K562 (cell line): Measurements from ENCODE around the gene PRPF6. TPM values are rescaled to one million over a fixed set of nuclear protein-coding genes. Genes with fewer than 3 reads are reported as not detected.

Experiments
- EP400 ChIP-seq: fragments of 450-650 bp; IDR thresholded peaks from 2 replicates; pipeline ENCODE4 v1.6.1; 2017; ENCODE audit warnings: antibody characterized with exemption, mild to moderate bottlenecking, moderate library complexity
- HEY1 ChIP-seq: fragments of 250-450 bp; sonication (Bioruptor Pico); IDR thresholded peaks from 2 replicates; pipeline ENCODE4 v1.5.0; 2020; ENCODE audit warnings: mild to moderate bottlenecking, moderate library complexity, borderline replicate concordance
- NONO ChIP-seq, 2 experiments: fragments of 200-400 bp in 1 of 2; fragments of 450-650 bp in 1 of 2; formaldehyde crosslinking in 1 of 2; IDR thresholded peaks; 2 replicates each; pipeline ENCODE4 v1.6.1; 2017; ENCODE audit warnings: low read depth in 2 of 2, mild to moderate bottlenecking in 2 of 2, moderate library complexity in 2 of 2, low read length in 1 of 2
- RHOXF2B ChIP-seq: fragments of 250-450 bp; sonication (Bioruptor Pico); conservative IDR thresholded peaks from 2 replicates; pipeline ENCODE4 v1.5.1; 2021
- TAF1 ChIP-seq: IDR thresholded peaks from 2 replicates; pipeline ENCODE4 v1.6.1; 2011; ENCODE audit warnings: mild to moderate bottlenecking, low read length, moderate library complexity; ENCODE audit not compliant: insufficient read depth, control insufficient read depth, severe bottlenecking; ENCODE audit errors: extremely low read depth
- U2AF1 ChIP-seq: fragments of 200-400 bp; formaldehyde crosslinking; optimal IDR thresholded peaks from 2 replicates; pipeline ENCODE3; 2017; ENCODE audit warnings: mild to moderate bottlenecking, low read depth, low read length, moderate library complexity
- polyA plus RNA-seq, 8 experiments: library from polyadenylated mRNA; depleted of rRNA in 4 of 8; stranded (reverse) in 5 of 8; unstranded in 3 of 8; fragments of >200 nt; fragmentation: Nextera tagmentation in 2 of 8; fragmentation: Illumina TruSeq in 1 of 8; extraction: Ambion mirVana in 2 of 8; extraction: Trizol in 1 of 8; gene quantifications; 2 replicates each; pipeline versions ENCODE4 v1.2.1 to v1.2.3, GENCODE V29; 2011 to 2014; ENCODE audit warnings: inconsistent platforms in 1 of 8, missing spikeins in 1 of 8
- total RNA-seq, 7 experiments: library from RNA; depleted of rRNA in 6 of 7; stranded (reverse); fragments of >200 nt in 6 of 7; fragmentation: Illumina TruSeq in 2 of 7; extraction: Trizol in 2 of 7; gene quantifications; 2 replicates each; pipeline versions ENCODE4 v1.2.1 to v1.2.3, GENCODE V29; 2011 to 2021; ENCODE audit warnings: low replicate concordance in 1 of 7
- TF ChIP-seq, protein P1 (sequence below): fragments of 450-650 bp; IDR thresholded peaks from 2 replicates; pipeline ENCODE4 v1.6.1; 2016; ENCODE audit warnings: mild to moderate bottlenecking, moderate library complexity
- TF ChIP-seq, protein P2 (sequence below), 2 experiments: IDR thresholded peaks; 2 replicates each; pipeline ENCODE4 v1.6.1; 2011; ENCODE audit warnings: borderline replicate concordance in 1 of 2, control low read depth in 1 of 2, low read depth in 1 of 2, low read length in 1 of 2, mild to moderate bottlenecking in 1 of 2, mixed read lengths in 1 of 2, moderate library complexity in 1 of 2; ENCODE audit not compliant: insufficient read depth in 1 of 2, insufficient read length in 1 of 2, poor library complexity in 1 of 2, severe bottlenecking in 1 of 2; ENCODE audit errors: extremely low read depth in 1 of 2
- TF ChIP-seq, protein P3 (sequence below): sonication (generic); formaldehyde crosslinking; IDR thresholded peaks from 2 replicates; pipeline ENCODE4 v1.8.1; 2023; ENCODE audit warnings: mild to moderate bottlenecking, missing genetic modification reagents

The PRPF6 gene
- total and polyA plus RNA-seq, 9 of the 15 experiments (the other 6 are each of a cell fraction or from before 2014, with no cell fraction given): 4.2 to 83.2 (median 59.9) TPM

DNA sequence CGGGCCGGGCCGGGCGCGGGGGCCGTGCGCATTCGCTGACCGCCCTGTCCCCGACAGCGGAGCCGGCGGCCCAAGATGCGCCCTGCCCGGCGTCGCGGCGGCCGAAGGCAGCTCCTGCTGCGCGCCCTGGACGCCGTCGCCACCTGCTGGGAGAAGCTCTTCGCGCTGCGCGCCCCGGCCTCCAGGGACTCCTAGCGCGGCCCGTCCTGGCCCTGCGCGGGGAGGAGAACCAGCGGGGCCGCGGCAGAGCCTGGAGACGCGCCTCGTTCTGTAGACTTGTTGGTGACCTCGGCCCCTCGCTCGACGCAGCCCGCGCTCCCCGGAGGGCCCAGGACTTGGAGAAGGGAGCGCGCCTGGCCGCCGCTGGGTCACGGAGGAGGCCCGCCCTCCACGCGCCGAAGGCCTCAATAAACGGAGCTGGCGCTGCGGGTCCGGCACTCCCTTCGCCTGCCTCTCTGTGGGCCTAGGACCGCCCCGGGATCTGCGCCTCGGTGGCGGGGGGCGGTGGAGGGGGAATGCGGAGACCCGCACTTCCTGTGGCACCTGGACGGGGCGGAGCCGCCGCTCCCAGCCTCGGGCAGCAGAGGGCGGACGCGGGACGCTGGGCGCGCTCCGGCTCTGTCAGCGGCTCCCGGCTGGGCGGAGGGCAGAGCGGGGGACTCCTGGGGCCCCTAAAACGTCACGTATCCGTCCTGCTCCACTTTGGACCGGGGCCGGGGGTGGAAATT lies 57.8 kb downstream of the PRPF6 start (continued):
- TF ChIP-seq, protein P1, sequence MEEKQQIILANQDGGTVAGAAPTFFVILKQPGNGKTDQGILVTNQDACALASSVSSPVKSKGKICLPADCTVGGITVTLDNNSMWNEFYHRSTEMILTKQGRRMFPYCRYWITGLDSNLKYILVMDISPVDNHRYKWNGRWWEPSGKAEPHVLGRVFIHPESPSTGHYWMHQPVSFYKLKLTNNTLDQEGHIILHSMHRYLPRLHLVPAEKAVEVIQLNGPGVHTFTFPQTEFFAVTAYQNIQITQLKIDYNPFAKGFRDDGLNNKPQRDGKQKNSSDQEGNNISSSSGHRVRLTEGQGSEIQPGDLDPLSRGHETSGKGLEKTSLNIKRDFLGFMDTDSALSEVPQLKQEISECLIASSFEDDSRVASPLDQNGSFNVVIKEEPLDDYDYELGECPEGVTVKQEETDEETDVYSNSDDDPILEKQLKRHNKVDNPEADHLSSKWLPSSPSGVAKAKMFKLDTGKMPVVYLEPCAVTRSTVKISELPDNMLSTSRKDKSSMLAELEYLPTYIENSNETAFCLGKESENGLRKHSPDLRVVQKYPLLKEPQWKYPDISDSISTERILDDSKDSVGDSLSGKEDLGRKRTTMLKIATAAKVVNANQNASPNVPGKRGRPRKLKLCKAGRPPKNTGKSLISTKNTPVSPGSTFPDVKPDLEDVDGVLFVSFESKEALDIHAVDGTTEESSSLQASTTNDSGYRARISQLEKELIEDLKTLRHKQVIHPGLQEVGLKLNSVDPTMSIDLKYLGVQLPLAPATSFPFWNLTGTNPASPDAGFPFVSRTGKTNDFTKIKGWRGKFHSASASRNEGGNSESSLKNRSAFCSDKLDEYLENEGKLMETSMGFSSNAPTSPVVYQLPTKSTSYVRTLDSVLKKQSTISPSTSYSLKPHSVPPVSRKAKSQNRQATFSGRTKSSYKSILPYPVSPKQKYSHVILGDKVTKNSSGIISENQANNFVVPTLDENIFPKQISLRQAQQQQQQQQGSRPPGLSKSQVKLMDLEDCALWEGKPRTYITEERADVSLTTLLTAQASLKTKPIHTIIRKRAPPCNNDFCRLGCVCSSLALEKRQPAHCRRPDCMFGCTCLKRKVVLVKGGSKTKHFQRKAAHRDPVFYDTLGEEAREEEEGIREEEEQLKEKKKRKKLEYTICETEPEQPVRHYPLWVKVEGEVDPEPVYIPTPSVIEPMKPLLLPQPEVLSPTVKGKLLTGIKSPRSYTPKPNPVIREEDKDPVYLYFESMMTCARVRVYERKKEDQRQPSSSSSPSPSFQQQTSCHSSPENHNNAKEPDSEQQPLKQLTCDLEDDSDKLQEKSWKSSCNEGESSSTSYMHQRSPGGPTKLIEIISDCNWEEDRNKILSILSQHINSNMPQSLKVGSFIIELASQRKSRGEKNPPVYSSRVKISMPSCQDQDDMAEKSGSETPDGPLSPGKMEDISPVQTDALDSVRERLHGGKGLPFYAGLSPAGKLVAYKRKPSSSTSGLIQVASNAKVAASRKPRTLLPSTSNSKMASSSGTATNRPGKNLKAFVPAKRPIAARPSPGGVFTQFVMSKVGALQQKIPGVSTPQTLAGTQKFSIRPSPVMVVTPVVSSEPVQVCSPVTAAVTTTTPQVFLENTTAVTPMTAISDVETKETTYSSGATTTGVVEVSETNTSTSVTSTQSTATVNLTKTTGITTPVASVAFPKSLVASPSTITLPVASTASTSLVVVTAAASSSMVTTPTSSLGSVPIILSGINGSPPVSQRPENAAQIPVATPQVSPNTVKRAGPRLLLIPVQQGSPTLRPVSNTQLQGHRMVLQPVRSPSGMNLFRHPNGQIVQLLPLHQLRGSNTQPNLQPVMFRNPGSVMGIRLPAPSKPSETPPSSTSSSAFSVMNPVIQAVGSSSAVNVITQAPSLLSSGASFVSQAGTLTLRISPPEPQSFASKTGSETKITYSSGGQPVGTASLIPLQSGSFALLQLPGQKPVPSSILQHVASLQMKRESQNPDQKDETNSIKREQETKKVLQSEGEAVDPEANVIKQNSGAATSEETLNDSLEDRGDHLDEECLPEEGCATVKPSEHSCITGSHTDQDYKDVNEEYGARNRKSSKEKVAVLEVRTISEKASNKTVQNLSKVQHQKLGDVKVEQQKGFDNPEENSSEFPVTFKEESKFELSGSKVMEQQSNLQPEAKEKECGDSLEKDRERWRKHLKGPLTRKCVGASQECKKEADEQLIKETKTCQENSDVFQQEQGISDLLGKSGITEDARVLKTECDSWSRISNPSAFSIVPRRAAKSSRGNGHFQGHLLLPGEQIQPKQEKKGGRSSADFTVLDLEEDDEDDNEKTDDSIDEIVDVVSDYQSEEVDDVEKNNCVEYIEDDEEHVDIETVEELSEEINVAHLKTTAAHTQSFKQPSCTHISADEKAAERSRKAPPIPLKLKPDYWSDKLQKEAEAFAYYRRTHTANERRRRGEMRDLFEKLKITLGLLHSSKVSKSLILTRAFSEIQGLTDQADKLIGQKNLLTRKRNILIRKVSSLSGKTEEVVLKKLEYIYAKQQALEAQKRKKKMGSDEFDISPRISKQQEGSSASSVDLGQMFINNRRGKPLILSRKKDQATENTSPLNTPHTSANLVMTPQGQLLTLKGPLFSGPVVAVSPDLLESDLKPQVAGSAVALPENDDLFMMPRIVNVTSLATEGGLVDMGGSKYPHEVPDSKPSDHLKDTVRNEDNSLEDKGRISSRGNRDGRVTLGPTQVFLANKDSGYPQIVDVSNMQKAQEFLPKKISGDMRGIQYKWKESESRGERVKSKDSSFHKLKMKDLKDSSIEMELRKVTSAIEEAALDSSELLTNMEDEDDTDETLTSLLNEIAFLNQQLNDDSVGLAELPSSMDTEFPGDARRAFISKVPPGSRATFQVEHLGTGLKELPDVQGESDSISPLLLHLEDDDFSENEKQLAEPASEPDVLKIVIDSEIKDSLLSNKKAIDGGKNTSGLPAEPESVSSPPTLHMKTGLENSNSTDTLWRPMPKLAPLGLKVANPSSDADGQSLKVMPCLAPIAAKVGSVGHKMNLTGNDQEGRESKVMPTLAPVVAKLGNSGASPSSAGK: peak; percentile 91
- TF ChIP-seq HEY1 (CRISPR knock-in tag): no peak
- TF ChIP-seq RHOXF2B (CRISPR knock-in tag): no peak
- TF ChIP-seq, protein P2, sequence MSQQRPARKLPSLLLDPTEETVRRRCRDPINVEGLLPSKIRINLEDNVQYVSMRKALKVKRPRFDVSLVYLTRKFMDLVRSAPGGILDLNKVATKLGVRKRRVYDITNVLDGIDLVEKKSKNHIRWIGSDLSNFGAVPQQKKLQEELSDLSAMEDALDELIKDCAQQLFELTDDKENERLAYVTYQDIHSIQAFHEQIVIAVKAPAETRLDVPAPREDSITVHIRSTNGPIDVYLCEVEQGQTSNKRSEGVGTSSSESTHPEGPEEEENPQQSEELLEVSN (IDR thresholded peaks at IDR 0.05; ENCODE audit: borderline replicate concordance in 1 of 2, extremely low read depth in 1 of 2, insufficient read depth in 1 of 2, insufficient read length in 1 of 2, low read depth in 1 of 2, low read length in 1 of 2, poor library complexity in 1 of 2, severe bottlenecking in 1 of 2): peak; percentile 85 to 96
- TF ChIP-seq NONO (IDR thresholded peaks at IDR 0.05; ENCODE audit: low read depth in 2 of 2, low read length in 1 of 2): 0 out of 4 replicates have a peak, but pooled peaks of 1 of the 2 experiments have one; percentile 65
- TF ChIP-seq U2AF1: peak; percentile 79
- peak; percentile 15; the same call in 1 of the 2 replicates for TF ChIP-seq EP400
- TF ChIP-seq TAF1: peak; percentile 36
- TF ChIP-seq, protein P3, sequence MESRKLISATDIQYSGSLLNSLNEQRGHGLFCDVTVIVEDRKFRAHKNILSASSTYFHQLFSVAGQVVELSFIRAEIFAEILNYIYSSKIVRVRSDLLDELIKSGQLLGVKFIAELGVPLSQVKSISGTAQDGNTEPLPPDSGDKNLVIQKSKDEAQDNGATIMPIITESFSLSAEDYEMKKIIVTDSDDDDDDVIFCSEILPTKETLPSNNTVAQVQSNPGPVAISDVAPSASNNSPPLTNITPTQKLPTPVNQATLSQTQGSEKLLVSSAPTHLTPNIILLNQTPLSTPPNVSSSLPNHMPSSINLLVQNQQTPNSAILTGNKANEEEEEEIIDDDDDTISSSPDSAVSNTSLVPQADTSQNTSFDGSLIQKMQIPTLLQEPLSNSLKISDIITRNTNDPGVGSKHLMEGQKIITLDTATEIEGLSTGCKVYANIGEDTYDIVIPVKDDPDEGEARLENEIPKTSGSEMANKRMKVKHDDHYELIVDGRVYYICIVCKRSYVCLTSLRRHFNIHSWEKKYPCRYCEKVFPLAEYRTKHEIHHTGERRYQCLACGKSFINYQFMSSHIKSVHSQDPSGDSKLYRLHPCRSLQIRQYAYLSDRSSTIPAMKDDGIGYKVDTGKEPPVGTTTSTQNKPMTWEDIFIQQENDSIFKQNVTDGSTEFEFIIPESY: peak; percentile 83
